ENCODE data around the gene WIPF3. TPM values are rescaled to one million over a fixed set of nuclear protein-coding genes. Genes with fewer than 3 reads are reported as not detected.
"Not testable (repeated sequence)": the region's sequence is repeated elsewhere in the genome, so short reads cannot be mapped to it uniquely, and the experiment has no call there.

The WIPF3 gene
- total RNA-seq, 1 donor from 2014 or later: 0.23 TPM

DNA sequence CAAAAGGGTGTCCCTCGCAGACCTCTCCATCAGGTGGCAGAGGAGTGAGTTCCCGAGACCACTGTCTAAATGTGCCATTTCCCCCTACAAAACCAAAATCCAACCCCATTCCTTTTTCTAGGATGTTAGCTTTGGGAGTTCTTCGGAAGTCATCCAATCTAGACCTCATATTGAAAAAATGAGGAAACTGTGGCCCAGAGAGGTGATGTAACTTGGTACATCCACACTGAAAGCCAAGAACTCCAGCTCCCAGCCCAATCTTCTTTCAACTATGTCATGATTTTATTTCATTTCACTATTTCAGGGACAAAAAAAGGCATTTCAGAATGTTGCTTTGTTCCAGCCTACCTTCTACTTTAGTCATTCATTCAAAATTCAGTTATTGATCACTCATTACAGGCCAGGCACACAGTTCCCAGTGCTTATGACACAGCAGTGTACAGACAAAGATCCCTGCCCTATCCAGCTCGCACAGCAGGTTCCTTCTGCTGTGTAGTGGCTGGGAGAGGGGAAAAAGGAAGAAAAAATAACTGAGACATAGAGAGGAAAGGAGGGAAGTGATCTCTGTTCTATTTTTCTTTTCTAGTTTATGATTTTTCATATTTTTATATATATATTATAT, 147.5 kb downstream of the WIPF3 start:
- no peak overlapping the region for H3K4me3 ChIP-seq (ENCODE audit: low read depth, low read length)
- TF ChIP-seq, protein P1, sequence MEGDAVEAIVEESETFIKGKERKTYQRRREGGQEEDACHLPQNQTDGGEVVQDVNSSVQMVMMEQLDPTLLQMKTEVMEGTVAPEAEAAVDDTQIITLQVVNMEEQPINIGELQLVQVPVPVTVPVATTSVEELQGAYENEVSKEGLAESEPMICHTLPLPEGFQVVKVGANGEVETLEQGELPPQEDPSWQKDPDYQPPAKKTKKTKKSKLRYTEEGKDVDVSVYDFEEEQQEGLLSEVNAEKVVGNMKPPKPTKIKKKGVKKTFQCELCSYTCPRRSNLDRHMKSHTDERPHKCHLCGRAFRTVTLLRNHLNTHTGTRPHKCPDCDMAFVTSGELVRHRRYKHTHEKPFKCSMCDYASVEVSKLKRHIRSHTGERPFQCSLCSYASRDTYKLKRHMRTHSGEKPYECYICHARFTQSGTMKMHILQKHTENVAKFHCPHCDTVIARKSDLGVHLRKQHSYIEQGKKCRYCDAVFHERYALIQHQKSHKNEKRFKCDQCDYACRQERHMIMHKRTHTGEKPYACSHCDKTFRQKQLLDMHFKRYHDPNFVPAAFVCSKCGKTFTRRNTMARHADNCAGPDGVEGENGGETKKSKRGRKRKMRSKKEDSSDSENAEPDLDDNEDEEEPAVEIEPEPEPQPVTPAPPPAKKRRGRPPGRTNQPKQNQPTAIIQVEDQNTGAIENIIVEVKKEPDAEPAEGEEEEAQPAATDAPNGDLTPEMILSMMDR (conservative IDR thresholded peaks at IDR 0.05; ENCODE audit: low read depth, low read length): no peak
- no peak for DNase-seq (ENCODE audit: low read depth)

DNA sequence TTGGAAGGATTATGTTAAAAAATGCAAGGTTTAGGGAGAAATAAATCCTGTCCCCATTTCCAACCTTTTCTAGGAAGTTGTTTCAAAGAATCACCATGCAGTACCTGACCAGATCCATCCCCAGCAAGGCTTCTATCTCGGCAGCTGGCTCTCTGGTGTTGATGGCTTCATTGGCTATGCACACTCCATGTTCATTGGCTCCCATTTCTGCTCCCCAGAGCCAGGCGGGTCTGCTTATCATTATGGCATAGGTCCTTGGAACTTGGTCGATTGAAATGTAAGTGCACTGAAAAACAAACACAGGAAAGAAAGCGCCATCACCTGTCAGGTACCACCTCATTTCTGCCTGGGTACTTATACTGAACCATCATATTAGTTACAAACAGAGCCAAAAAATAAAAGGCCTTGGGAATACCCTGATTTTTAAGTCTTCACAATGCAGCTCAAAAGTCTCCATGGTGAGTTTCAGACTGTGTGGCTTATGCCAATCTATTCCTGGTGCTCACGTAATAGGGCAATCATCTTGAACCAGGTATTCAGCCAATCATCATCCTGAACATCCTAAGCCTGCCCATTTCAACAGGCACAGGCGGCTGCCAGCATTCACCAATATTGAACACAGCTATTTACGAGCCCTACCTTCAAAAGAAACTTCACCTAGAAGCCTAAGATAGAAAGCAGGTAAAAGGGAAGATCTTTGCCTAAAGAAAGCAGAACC, 148.9 kb downstream of the WIPF3 start:
- TF ChIP-seq, protein P1 (conservative IDR thresholded peaks at IDR 0.05; ENCODE audit: low read depth, low read length): no peak
- no peak overlapping the region for H3K4me3 ChIP-seq (ENCODE audit: low read depth, low read length)
- DNase-seq (ENCODE audit: low read depth): no peak

DNA sequence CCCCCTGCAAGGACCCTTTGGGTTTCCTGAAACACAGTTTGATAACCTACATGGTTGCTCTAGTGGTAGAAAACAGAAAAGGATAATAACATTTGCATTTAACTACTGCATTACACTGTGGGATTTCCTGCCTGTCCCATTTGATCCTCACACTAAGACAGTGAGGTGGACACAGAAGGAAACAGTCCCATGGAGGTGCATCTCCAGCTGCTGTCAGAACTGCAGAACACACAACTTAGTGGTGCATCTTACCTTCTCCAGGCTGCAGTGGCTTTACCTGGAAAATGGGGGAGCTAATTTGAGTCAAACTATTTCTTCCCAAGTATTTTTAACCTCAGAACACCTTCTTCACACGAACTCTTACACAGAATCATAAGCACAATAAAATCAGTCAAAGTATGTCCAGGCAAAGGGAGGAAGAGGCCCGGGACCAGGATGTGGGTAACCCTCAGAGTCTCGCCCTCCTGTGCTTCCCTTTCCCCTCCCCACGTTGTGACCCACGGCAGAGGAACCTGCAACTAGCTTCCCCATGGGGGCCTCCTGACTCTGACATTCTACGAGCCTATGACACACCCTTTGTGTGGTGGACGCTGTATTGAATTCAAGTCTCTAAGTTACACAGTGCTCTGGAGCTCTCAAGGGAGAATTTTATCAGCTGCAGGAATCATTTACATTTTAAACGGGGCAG, 149.6 kb downstream of the WIPF3 start:
- H3K4me3 ChIP-seq (ENCODE audit: low read depth, low read length): no peak overlapping the region
- no peak for DNase-seq (ENCODE audit: low read depth)
- TF ChIP-seq, protein P1 (conservative IDR thresholded peaks at IDR 0.05; ENCODE audit: low read depth, low read length): no peak

DNA sequence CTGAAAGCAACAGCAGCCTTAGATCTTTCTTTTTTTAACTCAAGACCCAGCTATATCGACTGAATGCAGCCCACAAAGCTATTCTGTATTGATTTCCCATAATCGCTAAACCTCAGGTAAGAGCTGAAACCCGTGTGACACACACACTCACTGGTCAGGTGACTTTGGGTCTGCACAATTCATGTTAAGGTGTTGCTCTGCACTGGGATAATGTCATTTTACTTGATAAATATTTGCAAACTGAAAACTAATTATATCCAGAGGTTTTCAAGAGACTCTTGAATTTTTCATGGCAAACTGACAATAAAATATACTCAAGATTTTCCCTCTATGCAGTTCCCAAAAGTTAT, 150.2 kb downstream of the WIPF3 start:
- H3K4me3 ChIP-seq (ENCODE audit: low read depth, low read length): no peak overlapping the region
- no peak for DNase-seq (ENCODE audit: low read depth)

DNA sequence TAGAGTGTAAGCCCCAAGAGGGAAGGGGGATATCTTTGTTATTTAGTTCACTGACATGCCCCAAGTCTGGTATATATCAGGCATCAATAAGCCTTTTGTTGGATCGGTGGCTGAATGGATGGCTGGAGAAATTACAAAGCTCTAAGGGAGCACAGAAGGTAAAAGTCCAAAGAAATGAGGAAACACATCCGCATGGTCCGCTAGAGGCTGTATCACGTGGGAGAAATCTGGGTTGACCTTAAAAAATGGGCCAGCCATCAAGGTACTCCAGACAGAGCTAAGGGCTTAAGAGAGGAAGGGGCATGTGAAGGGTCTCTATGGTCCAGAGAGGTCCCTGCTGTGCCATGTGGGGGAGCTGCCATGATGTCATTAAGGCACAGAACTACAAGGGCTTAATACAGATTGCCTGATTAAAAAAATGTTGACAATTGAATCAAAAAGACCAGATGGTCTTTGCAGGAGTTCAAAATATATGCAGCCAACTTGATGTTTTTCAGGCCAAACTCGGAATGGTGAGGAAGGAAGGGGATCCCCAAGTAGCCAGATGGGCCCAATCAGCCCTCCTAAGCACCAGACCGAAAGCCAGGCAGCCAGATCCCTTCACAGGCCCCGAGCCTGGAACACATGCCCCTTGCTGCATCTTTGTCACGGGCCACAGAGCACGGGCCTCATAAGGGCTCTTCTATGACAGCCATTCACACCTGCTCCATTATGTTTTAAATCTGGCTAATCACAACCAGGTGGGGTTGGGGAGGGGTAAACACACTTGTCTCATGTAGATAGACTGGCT, 151.4 kb downstream of the WIPF3 start:
- no peak overlapping the region for H3K4me3 ChIP-seq (ENCODE audit: low read depth, low read length)
- TF ChIP-seq, protein P1 (conservative IDR thresholded peaks at IDR 0.05; ENCODE audit: low read depth, low read length): no peak

More for the DNA sequence above, 150.2 kb downstream of the WIPF3 start:
- TF ChIP-seq, protein P1 (conservative IDR thresholded peaks at IDR 0.05; ENCODE audit: low read depth, low read length): no peak

DNA sequence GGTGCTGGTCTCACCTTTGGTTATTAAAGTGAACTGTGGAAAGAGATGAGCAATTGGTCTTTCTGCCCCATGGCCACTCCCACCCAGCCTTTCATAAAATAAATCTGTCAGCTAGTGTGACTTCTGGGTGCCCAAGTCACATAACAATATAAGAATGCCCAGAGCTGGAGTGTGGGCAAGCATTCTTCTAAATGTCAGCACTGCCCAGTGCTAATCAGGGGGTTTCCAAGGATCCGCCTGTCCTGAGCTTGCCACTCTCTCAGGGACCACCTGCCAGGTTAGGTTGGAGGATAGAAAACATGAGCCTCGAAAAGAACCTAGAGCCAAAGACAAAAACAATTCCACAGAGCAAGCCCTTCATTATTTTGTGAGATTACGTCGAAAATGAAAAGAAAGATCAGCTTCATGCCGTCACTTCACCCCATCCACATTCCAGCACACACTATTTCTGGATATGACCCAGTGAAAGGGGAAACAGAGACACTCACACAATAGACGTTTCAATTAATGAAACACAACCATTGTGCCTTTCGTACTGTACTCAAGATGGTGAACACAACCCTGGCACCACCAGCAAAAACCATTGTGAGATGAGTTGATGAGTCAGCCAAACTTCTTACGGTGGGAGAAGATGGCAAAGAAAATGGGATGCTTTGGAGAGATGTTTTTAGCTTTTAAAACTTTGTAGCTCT, 152.5 kb downstream of the WIPF3 start:
- DNase-seq (ENCODE audit: low read depth): no peak
- TF ChIP-seq, protein P1 (conservative IDR thresholded peaks at IDR 0.05; ENCODE audit: low read depth, low read length): no peak

More for the DNA sequence above, 151.4 kb downstream of the WIPF3 start:
- DNase-seq (ENCODE audit: low read depth): no peak

DNA sequence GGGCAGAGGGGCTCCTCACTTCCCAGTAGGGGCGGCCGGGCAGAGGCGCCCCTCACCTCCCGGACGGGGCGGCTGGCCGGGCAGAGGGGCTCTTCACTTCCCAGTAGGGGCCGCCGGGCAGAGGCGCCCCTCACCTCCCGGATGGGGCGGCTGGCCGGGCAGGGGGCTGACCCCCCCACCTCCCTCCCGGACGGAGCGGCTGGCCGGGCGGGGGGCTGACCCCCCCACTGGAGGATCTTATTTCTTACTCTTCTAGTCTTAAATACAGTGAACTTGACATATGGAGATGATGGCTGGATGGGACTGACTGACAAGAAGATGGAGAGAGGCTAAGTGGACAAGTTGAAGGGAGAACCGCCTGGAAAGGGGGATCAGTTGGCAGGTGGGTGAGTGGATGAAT, 155.3 kb downstream of the WIPF3 start:
- not testable (repeated sequence) for DNase-seq (ENCODE audit: low read depth)

More for the DNA sequence above, 152.5 kb downstream of the WIPF3 start:
- H3K4me3 ChIP-seq (ENCODE audit: low read depth, low read length): no peak overlapping the region

More for the DNA sequence above, 155.3 kb downstream of the WIPF3 start:
- H3K4me3 ChIP-seq (ENCODE audit: low read depth, low read length): not testable (repeated sequence)
